ENCODE measurements around the gene MYH7B.

The MYH7B gene

DNA sequence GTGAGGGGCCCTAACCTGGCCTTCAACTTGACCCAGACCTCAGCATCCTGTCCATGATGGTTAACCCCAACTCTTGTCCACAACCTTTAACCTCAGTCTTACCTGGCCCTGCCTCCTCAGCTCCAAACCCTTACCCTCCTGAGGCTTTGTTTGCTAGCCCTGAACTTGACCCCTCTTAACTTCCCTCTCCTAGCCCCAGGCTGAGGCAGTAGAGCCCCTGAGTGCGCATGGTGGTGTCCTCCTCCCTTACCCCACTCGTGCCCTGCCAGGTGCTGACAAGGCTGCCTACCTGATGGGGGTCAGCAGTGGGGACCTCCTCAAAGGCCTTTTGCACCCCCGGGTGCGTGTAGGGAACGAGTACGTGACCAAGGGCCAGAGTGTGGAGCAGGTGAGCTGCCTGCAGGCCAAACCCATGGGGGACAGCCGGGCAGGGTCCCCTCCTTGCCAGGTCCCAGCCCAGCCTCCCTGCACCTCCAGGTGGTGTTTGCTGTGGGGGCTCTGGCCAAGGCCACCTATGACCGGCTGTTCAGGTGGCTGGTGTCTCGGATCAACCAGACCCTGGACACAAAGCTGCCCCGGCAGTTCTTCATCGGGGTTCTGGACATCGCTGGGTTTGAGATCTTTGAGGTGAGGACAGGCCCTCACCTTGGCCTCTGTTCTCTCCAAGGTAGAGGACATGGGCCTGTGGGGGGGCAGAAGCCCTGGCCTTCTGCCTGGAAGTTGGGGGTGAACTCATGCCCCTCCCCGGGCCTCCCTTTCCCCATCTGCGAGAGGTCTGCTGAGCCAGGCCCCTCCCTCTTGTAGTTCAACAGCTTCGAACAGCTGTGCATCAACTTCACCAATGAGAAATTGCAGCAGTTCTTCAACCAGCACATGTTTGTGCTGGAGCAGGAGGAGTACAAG is 31.9 kb downstream of the MYH7B start:
- DNase-seq (ENCODE audit: low read depth, low spot score) = no peak
- H3K4me1 ChIP-seq (ENCODE audit: insufficient read depth, insufficient read length) = peaks cover 27% of the 10 kb centered on the region
- no peak overlapping the region for H3K9ac ChIP-seq (ENCODE audit: insufficient read length, low read depth)
- no peak for TF ChIP-seq YY1 (IDR thresholded peaks at IDR 0.05; ENCODE audit: insufficient read depth, insufficient read length)
- peaks cover 19% of the 10 kb centered on the region for H3K36me3 ChIP-seq (ENCODE audit: insufficient read depth, insufficient read length, low read length)
- H3K4me3 ChIP-seq (ENCODE audit: insufficient read length, low read depth) = no peak overlapping the region
- peaks cover 35% of the 10 kb centered on the region for H3K27me3 ChIP-seq (ENCODE audit: insufficient read depth, insufficient read length)
- H3K9me3 ChIP-seq (ENCODE audit: insufficient read depth, low read length) = no peaks in the 10 kb centered on the region

DNA sequence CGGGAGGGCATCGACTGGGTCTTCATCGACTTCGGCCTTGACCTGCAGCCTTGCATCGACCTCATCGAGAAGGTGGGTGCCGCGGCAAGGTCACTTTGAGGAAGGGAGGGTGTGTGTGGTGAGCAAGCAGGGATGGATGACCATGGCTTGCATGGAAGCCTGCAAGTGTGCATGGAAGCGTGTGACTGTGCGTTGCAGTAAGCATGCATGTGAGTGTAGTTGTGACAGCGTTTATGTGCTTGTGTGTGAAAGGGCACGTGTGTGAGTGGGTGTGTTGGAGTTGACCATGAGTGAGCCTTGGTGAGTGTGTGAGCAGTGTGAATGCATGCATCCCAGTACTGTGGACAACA is 32.5 kb downstream of the MYH7B start:
- no peak for TF ChIP-seq SUZ12 (IDR thresholded peaks at IDR 0.05; ENCODE audit: extremely low read depth, insufficient read depth, insufficient read length)
- no peak for TF ChIP-seq ZNF274 (IDR thresholded peaks at IDR 0.05; ENCODE audit: low read depth, low read length)
- no peak for TF ChIP-seq YY1 (IDR thresholded peaks at IDR 0.05; ENCODE audit: insufficient read depth, insufficient read length)
- peaks cover 29% of the 10 kb centered on the region for H3K27me3 ChIP-seq (ENCODE audit: insufficient read depth, insufficient read length)
- DNase-seq (ENCODE audit: low read depth, low spot score) = no peak
- H3K9me3 ChIP-seq (ENCODE audit: insufficient read depth, low read length) = no peaks in the 10 kb centered on the region
- H3K36me3 ChIP-seq (ENCODE audit: insufficient read depth, insufficient read length, low read length) = peaks cover 24% of the 10 kb centered on the region
- no peak overlapping the region for H3K9ac ChIP-seq (ENCODE audit: insufficient read length, low read depth)
- H3K4me1 ChIP-seq (ENCODE audit: insufficient read depth, insufficient read length) = peaks cover 31% of the 10 kb centered on the region
- no peak overlapping the region for H3K4me3 ChIP-seq (ENCODE audit: insufficient read length, low read depth)

DNA sequence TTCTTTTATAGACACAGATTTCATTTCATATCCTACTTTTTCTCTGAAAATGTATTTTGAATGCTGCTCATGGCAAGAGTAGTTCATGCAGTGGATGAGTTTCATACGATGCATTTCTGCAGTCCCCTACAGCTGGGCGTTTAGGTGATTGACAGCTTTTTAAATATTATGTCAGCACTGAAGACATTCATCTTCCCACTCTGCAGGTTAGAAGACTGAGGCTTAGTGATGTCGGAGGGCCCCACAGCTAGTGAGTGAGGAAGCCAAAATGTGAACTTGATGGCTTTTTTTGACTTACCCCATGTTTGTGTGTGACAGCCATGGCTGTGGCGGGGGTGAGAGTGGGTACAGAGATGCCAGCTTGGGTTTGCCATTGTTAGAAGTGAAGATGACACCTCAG is 33.5 kb downstream of the MYH7B start:
- H3K9ac ChIP-seq (ENCODE audit: insufficient read length, low read depth) = no peak overlapping the region
- H3K4me3 ChIP-seq (ENCODE audit: insufficient read length, low read depth) = no peak overlapping the region
- no peaks in the 10 kb centered on the region for H3K9me3 ChIP-seq (ENCODE audit: insufficient read depth, low read length)
- peaks cover 33% of the 10 kb centered on the region for H3K36me3 ChIP-seq (ENCODE audit: insufficient read depth, insufficient read length, low read length)
- TF ChIP-seq YY1 (IDR thresholded peaks at IDR 0.05; ENCODE audit: insufficient read depth, insufficient read length) (no peak), SUZ12 (IDR thresholded peaks at IDR 0.05; ENCODE audit: extremely low read depth, insufficient read depth, insufficient read length) (no peak), ZNF274 (IDR thresholded peaks at IDR 0.05; ENCODE audit: low read depth, low read length) (no peak)
- H3K27me3 ChIP-seq (ENCODE audit: insufficient read depth, insufficient read length) = peaks cover 22% of the 10 kb centered on the region
- no peak for DNase-seq (ENCODE audit: low read depth, low spot score)
- H3K4me1 ChIP-seq (ENCODE audit: insufficient read depth, insufficient read length) = peaks cover 25% of the 10 kb centered on the region

DNA sequence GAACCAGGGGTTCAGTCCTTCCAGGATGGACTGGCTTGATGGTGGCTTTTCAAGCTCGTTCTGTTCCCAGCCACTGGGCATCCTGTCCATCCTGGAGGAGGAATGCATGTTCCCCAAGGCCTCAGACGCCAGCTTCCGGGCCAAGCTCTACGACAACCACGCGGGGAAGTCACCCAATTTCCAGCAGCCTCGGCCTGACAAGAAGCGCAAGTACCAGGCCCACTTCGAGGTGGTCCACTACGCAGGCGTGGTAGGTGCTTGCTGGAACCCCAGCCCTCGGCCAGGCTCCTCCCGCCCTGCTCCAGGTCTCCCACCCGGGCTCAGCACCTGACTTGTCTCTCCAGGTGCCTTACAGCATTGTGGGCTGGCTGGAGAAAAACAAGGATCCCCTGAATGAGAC is 34.0 kb downstream of the MYH7B start:
- Histone ChIP-seq H3K36me3 (ENCODE audit: insufficient read depth, insufficient read length, low read length) (peaks cover 39% of the 10 kb centered on the region), H3K9ac (ENCODE audit: insufficient read length, low read depth) (no peak overlapping the region), H3K27me3 (ENCODE audit: insufficient read depth, insufficient read length) (peaks cover 22% of the 10 kb centered on the region), H3K4me1 (ENCODE audit: insufficient read depth, insufficient read length) (peaks cover 23% of the 10 kb centered on the region), H3K9me3 (ENCODE audit: insufficient read depth, low read length) (no peaks in the 10 kb centered on the region), H3K4me3 (ENCODE audit: insufficient read length, low read depth) (no peak overlapping the region)
- no peak for TF ChIP-seq SUZ12 (IDR thresholded peaks at IDR 0.05; ENCODE audit: extremely low read depth, insufficient read depth, insufficient read length)
- TF ChIP-seq YY1 (IDR thresholded peaks at IDR 0.05; ENCODE audit: insufficient read depth, insufficient read length) = no peak
- no peak for TF ChIP-seq ZNF274 (IDR thresholded peaks at IDR 0.05; ENCODE audit: low read depth, low read length)
- DNase-seq (ENCODE audit: low read depth, low spot score) = no peak

DNA sequence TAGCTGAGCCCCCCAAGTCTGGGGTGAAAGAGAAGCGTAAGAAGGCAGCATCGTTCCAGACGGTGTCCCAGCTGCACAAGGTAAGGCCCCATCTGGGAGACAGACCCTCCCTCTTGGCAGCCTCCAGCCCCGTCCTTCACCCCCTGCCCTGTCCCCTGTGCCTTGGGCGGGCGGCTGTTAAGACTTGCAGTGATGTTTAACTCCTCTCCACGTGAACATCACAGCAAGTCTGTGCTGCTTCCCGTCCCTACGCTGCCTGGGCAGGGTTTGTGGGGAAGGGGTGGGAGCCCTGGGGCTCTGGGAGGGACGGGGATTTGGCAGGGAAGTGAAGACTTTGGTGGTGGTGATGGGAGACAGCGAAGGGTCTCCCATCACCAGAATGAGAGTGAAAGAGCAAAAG is 34.6 kb downstream of the MYH7B start:
- no peak for DNase-seq (ENCODE audit: low read depth, low spot score)
- TF ChIP-seq ZNF274 (IDR thresholded peaks at IDR 0.05; ENCODE audit: low read depth, low read length) = no peak
- no peak for TF ChIP-seq YY1 (IDR thresholded peaks at IDR 0.05; ENCODE audit: insufficient read depth, insufficient read length)
- no peak for TF ChIP-seq SUZ12 (IDR thresholded peaks at IDR 0.05; ENCODE audit: extremely low read depth, insufficient read depth, insufficient read length)
- Histone ChIP-seq H3K4me1 (ENCODE audit: insufficient read depth, insufficient read length) (peaks cover 18% of the 10 kb centered on the region), H3K9ac (ENCODE audit: insufficient read length, low read depth) (no peak overlapping the region), H3K9me3 (ENCODE audit: insufficient read depth, low read length) (no peaks in the 10 kb centered on the region), H3K36me3 (ENCODE audit: insufficient read depth, insufficient read length, low read length) (peaks cover 45% of the 10 kb centered on the region), H3K27me3 (ENCODE audit: insufficient read depth, insufficient read length) (peaks cover 17% of the 10 kb centered on the region), H3K4me3 (ENCODE audit: insufficient read length, low read depth) (no peak overlapping the region)

DNA sequence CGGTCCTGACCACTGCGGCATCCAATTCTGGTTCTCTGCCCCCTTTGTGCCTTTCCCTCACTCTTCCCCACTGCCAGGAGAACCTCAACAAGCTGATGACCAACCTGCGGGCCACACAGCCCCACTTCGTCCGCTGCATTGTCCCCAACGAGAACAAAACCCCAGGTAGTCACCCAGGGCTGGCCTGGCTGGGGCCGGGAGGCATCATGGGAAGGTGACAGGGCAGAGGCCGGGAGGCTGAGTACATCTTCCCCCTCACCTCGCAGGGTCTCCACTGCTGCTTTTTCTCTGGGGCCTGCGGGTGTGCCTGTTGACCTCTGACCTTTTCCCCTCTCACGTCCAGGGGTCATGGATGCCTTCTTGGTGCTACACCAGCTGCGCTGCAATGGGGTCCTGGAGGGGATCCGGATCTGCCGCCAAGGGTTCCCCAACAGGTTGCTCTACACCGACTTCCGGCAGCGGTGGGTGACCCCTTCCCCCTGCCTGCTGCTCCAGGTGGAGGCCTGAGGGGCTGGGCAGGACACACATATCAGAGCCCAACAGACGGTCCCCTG is 35.1 kb downstream of the MYH7B start:
- Histone ChIP-seq H3K36me3 (ENCODE audit: insufficient read depth, insufficient read length, low read length) (peaks cover 50% of the 10 kb centered on the region), H3K27me3 (ENCODE audit: insufficient read depth, insufficient read length) (peaks cover 12% of the 10 kb centered on the region), H3K9me3 (ENCODE audit: insufficient read depth, low read length) (no peaks in the 10 kb centered on the region), H3K9ac (ENCODE audit: insufficient read length, low read depth) (no peak overlapping the region), H3K4me3 (ENCODE audit: insufficient read length, low read depth) (no peak overlapping the region), H3K4me1 (ENCODE audit: insufficient read depth, insufficient read length) (peaks cover 13% of the 10 kb centered on the region)
- no peak for DNase-seq (ENCODE audit: low read depth, low spot score)
- TF ChIP-seq YY1 (IDR thresholded peaks at IDR 0.05; ENCODE audit: insufficient read depth, insufficient read length) = no peak
- TF ChIP-seq ZNF274 (IDR thresholded peaks at IDR 0.05; ENCODE audit: low read depth, low read length) = no peak
- TF ChIP-seq SUZ12 (IDR thresholded peaks at IDR 0.05; ENCODE audit: extremely low read depth, insufficient read depth, insufficient read length) = no peak

DNA sequence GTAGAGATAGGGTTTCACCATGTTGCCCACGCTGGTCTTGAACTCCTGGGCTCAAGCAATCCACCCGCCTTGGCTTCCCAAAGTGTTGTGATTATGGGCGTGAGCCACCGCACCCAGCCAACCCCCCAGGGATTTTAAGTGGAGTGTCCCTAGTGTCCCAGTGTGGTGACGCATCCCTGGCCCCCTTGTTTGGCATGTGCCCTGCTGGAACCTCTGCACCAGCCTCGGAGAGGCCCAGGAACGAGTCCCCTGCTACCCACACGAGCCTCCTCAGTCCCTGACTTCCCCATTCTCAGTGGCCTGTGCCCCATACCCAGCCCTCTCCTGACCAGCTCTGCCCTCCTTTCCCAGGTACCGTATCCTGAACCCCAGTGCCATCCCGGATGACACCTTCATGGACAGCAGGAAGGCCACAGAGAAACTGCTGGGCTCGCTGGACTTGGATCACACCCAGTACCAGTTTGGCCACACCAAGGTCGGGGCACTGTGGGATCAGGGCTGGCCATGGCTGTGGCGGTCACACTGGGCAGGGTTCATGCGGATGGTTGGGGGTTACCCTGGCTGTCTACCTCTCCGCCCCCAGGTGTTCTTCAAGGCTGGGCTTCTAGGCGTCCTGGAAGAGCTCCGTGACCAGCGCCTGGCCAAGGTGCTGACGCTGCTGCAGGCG is 37.2 kb downstream of the MYH7B start:
- Histone ChIP-seq H3K36me3 (ENCODE audit: insufficient read depth, insufficient read length, low read length) (peaks cover 69% of the 10 kb centered on the region), H3K27me3 (ENCODE audit: insufficient read depth, insufficient read length) (no peaks in the 10 kb centered on the region), H3K4me1 (ENCODE audit: insufficient read depth, insufficient read length) (peaks cover 7% of the 10 kb centered on the region), H3K4me3 (ENCODE audit: insufficient read length, low read depth) (no peak overlapping the region), H3K9me3 (ENCODE audit: insufficient read depth, low read length) (no peaks in the 10 kb centered on the region), H3K9ac (ENCODE audit: insufficient read length, low read depth) (no peak overlapping the region)
- DNase-seq (ENCODE audit: low read depth, low spot score) = no peak
- TF ChIP-seq YY1 (IDR thresholded peaks at IDR 0.05; ENCODE audit: insufficient read depth, insufficient read length) (no peak), SUZ12 (IDR thresholded peaks at IDR 0.05; ENCODE audit: extremely low read depth, insufficient read depth, insufficient read length) (no peak), ZNF274 (IDR thresholded peaks at IDR 0.05; ENCODE audit: low read depth, low read length) (no peak)
